ENCODE data around the gene PRPH2. TPM values are rescaled to one million over a fixed set of nuclear protein-coding genes. Genes with fewer than 3 reads are reported as not detected.

Gene PRPH2
- polyA plus RNA-seq, 1 of the 3 experiments (the other 2 are of a cell fraction), result not detected

GRCh38 chr6:42764911-42765648 lies 42.7 kb upstream of the PRPH2 start:
- ChIA-PET CTCF (interaction anchor here (1.0 kb wide), 1 partner anchor 16 kb away, joined by 4 read pairs; the partner anchor contains the start of gene BICRAL), POLR2A (no interaction called here)
- TF ChIP-seq NFIC (IDR thresholded peaks at IDR 0.05; ENCODE audit: borderline replicate concordance) (no peak), EZH2phosphoT487 (IDR thresholded peaks at IDR 0.05; ENCODE audit: borderline replicate concordance, low read depth) (no peak), NRF1 (IDR thresholded peaks at IDR 0.05; ENCODE audit: low read depth, low read length) (no peak)
- TF ChIP-seq, protein P1, sequence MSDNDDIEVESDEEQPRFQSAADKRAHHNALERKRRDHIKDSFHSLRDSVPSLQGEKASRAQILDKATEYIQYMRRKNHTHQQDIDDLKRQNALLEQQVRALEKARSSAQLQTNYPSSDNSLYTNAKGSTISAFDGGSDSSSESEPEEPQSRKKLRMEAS (IDR thresholded peaks at IDR 0.05; ENCODE audit: low read depth), result no peak
- H3K4me3 ChIP-seq (ENCODE audit: low read depth in 2 of 2, low read length in 1 of 2), result no peak overlapping the region
- H3K27me3 ChIP-seq (ENCODE audit: insufficient read depth), result no peaks in the 10 kb centered on the region
- no peaks in the 10 kb centered on the region for H3K36me3 ChIP-seq (replicated peaks in 1 of 2; ENCODE audit: control insufficient read depth in 1 of 2, insufficient read depth in 2 of 2, low read length in 1 of 2)
- peak overlapping the region; percentile 56; the same call in 1 of the 2 replicates for H3K4me2 ChIP-seq
- H3K27ac ChIP-seq (ENCODE audit: low read depth in 2 of 2, low read length in 1 of 2), result peak overlapping the region in 1 of 2 experiments; percentile 90; a peak in 2 of 4 replicates
- no peaks in the 10 kb centered on the region; the same call in 1 of the 2 replicates for H3K79me2 ChIP-seq (ENCODE audit: insufficient read depth)
- no peaks in the 10 kb centered on the region for H3K9me2 ChIP-seq
- H4K20me1 ChIP-seq (ENCODE audit: insufficient read depth), result no peaks in the 10 kb centered on the region
- H3K4me1 ChIP-seq (ENCODE audit: control insufficient read depth in 1 of 2, insufficient read depth in 2 of 2, low read depth in 1 of 2, low read length in 1 of 2), result 0 out of 4 replicates have a peak, but pooled peaks cover 0 to 10% of the 10 kb centered on the region in 2 experiments
- no peak overlapping the region for H3K9ac ChIP-seq
- no peak for DNase-seq
- no peaks in the 10 kb centered on the region for H3K9me3 ChIP-seq
- H3F3A ChIP-seq (replicated peaks; ENCODE audit: insufficient read depth), result peaks cover 23% of the 10 kb centered on the region
- H2AFZ ChIP-seq (ENCODE audit: low read depth), result no peak overlapping the region
- 90% methylated on average over 9 of the region's 9 CpGs for WGBS (ENCODE audit: low lambda C conversion rate)

- Histone ChIP-seq H3K4me1 (ENCODE audit: control insufficient read depth in 1 of 2, insufficient read depth in 2 of 2, low read depth in 1 of 2, low read length in 1 of 2) (0 out of 4 replicates have a peak, but pooled peaks cover 0 to 10% of the 10 kb centered on the region in 2 experiments), H3K27ac (ENCODE audit: low read depth in 2 of 2, low read length in 1 of 2) (no peak overlapping the region), H2AFZ (ENCODE audit: low read depth) (no peak overlapping the region), H3F3A (replicated peaks; ENCODE audit: insufficient read depth) (peaks cover 23% of the 10 kb centered on the region), H3K27me3 (ENCODE audit: insufficient read depth) (no peaks in the 10 kb centered on the region), H3K36me3 (replicated peaks in 1 of 2; ENCODE audit: control insufficient read depth in 1 of 2, insufficient read depth in 2 of 2, low read length in 1 of 2) (peaks cover 0 to 2% of the 10 kb centered on the region in 2 experiments), H3K9me3 (no peaks in the 10 kb centered on the region), H3K9ac (no peak overlapping the region), H3K79me2 (ENCODE audit: insufficient read depth) (no peaks in the 10 kb centered on the region; the same call in 1 of the 2 replicates), H3K4me3 (ENCODE audit: low read depth in 2 of 2, low read length in 1 of 2) (no peak overlapping the region), H3K9me2 (no peaks in the 10 kb centered on the region), H3K4me2 (no peak overlapping the region), H4K20me1 (ENCODE audit: insufficient read depth) (no peaks in the 10 kb centered on the region)
- WGBS (ENCODE audit: low lambda C conversion rate), result 75% methylated on average over 3 of the region's 3 CpGs
- ChIA-PET POLR2A (interaction anchor here (0.5 to 0.9 kb wide), 3 partner anchors 10 to 1725 kb away, joined by 3 to 4 read pairs (median 4); partner anchors contain the start of gene TBCC), CTCF (interaction anchor here (1.4 kb wide), 1 partner anchor 10 kb away, joined by 4 read pairs; no protein-coding TSS in a partner anchor)
- TF ChIP-seq POLR2AphosphoS5 (IDR thresholded peaks at IDR 0.05; ENCODE audit: low read depth, low read length) (no peak), IRF3 (IDR thresholded peaks at IDR 0.05; ENCODE audit: low read depth, low read length) (no peak), NRF1 (IDR thresholded peaks at IDR 0.05; ENCODE audit: low read depth, low read length) (no peak), EP300 (IDR thresholded peaks at IDR 0.05; ENCODE audit: borderline replicate concordance in 1 of 2, low read depth in 1 of 2, low read length in 1 of 2) (no peak), TCF12 (IDR thresholded peaks at IDR 0.05) (no peak), ELF1 (IDR thresholded peaks at IDR 0.05) (no peak), MEF2A (IDR thresholded peaks at IDR 0.05; ENCODE audit: borderline replicate concordance, low read depth) (no peak)
- TF ChIP-seq, protein P2, sequence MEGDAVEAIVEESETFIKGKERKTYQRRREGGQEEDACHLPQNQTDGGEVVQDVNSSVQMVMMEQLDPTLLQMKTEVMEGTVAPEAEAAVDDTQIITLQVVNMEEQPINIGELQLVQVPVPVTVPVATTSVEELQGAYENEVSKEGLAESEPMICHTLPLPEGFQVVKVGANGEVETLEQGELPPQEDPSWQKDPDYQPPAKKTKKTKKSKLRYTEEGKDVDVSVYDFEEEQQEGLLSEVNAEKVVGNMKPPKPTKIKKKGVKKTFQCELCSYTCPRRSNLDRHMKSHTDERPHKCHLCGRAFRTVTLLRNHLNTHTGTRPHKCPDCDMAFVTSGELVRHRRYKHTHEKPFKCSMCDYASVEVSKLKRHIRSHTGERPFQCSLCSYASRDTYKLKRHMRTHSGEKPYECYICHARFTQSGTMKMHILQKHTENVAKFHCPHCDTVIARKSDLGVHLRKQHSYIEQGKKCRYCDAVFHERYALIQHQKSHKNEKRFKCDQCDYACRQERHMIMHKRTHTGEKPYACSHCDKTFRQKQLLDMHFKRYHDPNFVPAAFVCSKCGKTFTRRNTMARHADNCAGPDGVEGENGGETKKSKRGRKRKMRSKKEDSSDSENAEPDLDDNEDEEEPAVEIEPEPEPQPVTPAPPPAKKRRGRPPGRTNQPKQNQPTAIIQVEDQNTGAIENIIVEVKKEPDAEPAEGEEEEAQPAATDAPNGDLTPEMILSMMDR (IDR thresholded peaks at IDR 0.05), result no peak
- TF ChIP-seq, protein P1 (IDR thresholded peaks at IDR 0.05; ENCODE audit: low read depth), result no peak
- TF ChIP-seq, protein P3, sequence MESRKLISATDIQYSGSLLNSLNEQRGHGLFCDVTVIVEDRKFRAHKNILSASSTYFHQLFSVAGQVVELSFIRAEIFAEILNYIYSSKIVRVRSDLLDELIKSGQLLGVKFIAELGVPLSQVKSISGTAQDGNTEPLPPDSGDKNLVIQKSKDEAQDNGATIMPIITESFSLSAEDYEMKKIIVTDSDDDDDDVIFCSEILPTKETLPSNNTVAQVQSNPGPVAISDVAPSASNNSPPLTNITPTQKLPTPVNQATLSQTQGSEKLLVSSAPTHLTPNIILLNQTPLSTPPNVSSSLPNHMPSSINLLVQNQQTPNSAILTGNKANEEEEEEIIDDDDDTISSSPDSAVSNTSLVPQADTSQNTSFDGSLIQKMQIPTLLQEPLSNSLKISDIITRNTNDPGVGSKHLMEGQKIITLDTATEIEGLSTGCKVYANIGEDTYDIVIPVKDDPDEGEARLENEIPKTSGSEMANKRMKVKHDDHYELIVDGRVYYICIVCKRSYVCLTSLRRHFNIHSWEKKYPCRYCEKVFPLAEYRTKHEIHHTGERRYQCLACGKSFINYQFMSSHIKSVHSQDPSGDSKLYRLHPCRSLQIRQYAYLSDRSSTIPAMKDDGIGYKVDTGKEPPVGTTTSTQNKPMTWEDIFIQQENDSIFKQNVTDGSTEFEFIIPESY (IDR thresholded peaks at IDR 0.05; ENCODE audit: borderline replicate concordance, low read depth), result no peak
- DNase-seq, result no peak
Observed at GRCh38 chr6:42762950-42763349, 40.6 kb upstream of the PRPH2 start.

All from SK-N-SH (cell line).